GM12878 (cell line): ENCODE data around the gene UNC13B.

Experiments used
- BRCA1 ChIP-seq: IDR thresholded peaks from 2 replicates; pipeline ENCODE4 v1.6.1; 2011; ENCODE audit warnings: low read depth, low read length, improper control_type of control experiment
- CBX3 ChIP-seq: fragments of 200-600 bp; sonication (generic); IDR thresholded peaks from 2 replicates; pipeline ENCODE4 v1.6.1; 2016; ENCODE audit warnings: low read depth, borderline replicate concordance
- GABPA ChIP-seq: IDR thresholded peaks from 2 replicates; pipeline ENCODE4 v1.6.1; 2014; ENCODE audit warnings: antibody characterized with exemption, low read depth, mild to moderate bottlenecking, inconsistent platforms
- JUND ChIP-seq: IDR thresholded peaks from 2 replicates; pipeline ENCODE4 v1.6.1; 2012; ENCODE audit warnings: low read depth, mild to moderate bottlenecking, low read length, improper control_type of control experiment, moderate library complexity
- NR2C2 ChIP-seq: IDR thresholded peaks from 2 replicates; pipeline ENCODE4 v1.6.1; 2011; ENCODE audit warnings: borderline replicate concordance, low read depth; ENCODE audit not compliant: control insufficient read depth, insufficient read length
- NR2F1 ChIP-seq: fragments of 450-650 bp; conservative IDR thresholded peaks from 2 replicates; pipeline ENCODE4 v1.6.1; 2017; ENCODE audit warnings: mild to moderate bottlenecking
- RAD21 ChIP-seq: IDR thresholded peaks from 2 replicates; pipeline ENCODE4 v1.6.1; 2011; ENCODE audit warnings: mild to moderate bottlenecking, low read depth, low read length, moderate library complexity; ENCODE audit not compliant: insufficient read depth
- RCOR1 ChIP-seq: conservative IDR thresholded peaks from 2 replicates; pipeline ENCODE4 v1.6.1; 2012; ENCODE audit warnings: low read depth, low read length, improper control_type of control experiment
- SIN3A ChIP-seq: IDR thresholded peaks from 2 replicates; pipeline ENCODE4 v1.6.1; 2012; ENCODE audit warnings: low read depth, low read length, improper control_type of control experiment
- ZSCAN29 ChIP-seq: fragments of 450-650 bp; IDR thresholded peaks from 2 replicates; pipeline ENCODE4 v1.6.1; 2017; ENCODE audit warnings: mild to moderate bottlenecking, moderate library complexity
- TF ChIP-seq, protein P1 (sequence below): fragments of 450-650 bp; IDR thresholded peaks from 2 replicates; pipeline ENCODE4 v1.6.1; 2016; ENCODE audit warnings: mild to moderate bottlenecking, moderate library complexity, borderline replicate concordance
- TF ChIP-seq, protein P2 (sequence below): IDR thresholded peaks from 2 replicates; pipeline ENCODE4 v1.6.1; 2012; ENCODE audit warnings: low read depth, low read length, improper control_type of control experiment
- TF ChIP-seq, protein P3 (sequence below), 3 experiments: IDR thresholded peaks in 2 of 3; conservative IDR thresholded peaks in 1 of 3; 2 replicates each; pipeline ENCODE4 v1.5.1; 2011; ENCODE audit warnings: low read depth in 3 of 3, low read length in 3 of 3, mild to moderate bottlenecking in 3 of 3, control low read depth in 2 of 3, moderate library complexity in 2 of 3, inconsistent platforms in 1 of 3, mixed read lengths in 1 of 3; ENCODE audit not compliant: control insufficient read depth in 2 of 3, insufficient read depth in 1 of 3; ENCODE audit errors: extremely low read depth in 1 of 3
- TF ChIP-seq, protein P4 (sequence below): IDR thresholded peaks from 2 replicates; pipeline ENCODE4 v1.6.1; 2012; ENCODE audit warnings: low read length, inconsistent platforms

DNA sequence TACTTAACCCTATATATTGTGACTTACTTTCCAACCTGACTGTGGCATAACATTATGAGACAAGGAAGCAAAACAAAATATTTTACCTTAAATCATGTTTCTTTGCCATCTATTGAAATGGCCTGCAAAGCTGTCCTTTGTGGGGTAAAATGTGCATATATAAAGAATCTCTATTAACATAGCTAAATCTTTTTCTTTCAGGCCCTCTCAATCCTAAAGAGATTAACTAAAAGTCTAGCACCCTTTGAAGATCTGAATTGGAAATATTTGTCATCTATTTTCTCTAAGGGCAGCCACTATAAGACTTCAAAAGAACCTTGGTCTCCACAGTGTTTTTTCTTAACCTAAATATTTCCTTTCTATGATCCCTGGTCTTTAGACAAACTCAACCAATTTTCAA lies 5.0 kb upstream of the UNC13B start:
- TF ChIP-seq SIN3A (no peak), RCOR1 (no peak), NR2F1 (no peak), ZSCAN29 (no peak), GABPA (no peak), BRCA1 (no peak), RAD21 (no peak), NR2C2 (no peak), CBX3 (no peak), JUND (no peak)
- TF ChIP-seq, protein P1, sequence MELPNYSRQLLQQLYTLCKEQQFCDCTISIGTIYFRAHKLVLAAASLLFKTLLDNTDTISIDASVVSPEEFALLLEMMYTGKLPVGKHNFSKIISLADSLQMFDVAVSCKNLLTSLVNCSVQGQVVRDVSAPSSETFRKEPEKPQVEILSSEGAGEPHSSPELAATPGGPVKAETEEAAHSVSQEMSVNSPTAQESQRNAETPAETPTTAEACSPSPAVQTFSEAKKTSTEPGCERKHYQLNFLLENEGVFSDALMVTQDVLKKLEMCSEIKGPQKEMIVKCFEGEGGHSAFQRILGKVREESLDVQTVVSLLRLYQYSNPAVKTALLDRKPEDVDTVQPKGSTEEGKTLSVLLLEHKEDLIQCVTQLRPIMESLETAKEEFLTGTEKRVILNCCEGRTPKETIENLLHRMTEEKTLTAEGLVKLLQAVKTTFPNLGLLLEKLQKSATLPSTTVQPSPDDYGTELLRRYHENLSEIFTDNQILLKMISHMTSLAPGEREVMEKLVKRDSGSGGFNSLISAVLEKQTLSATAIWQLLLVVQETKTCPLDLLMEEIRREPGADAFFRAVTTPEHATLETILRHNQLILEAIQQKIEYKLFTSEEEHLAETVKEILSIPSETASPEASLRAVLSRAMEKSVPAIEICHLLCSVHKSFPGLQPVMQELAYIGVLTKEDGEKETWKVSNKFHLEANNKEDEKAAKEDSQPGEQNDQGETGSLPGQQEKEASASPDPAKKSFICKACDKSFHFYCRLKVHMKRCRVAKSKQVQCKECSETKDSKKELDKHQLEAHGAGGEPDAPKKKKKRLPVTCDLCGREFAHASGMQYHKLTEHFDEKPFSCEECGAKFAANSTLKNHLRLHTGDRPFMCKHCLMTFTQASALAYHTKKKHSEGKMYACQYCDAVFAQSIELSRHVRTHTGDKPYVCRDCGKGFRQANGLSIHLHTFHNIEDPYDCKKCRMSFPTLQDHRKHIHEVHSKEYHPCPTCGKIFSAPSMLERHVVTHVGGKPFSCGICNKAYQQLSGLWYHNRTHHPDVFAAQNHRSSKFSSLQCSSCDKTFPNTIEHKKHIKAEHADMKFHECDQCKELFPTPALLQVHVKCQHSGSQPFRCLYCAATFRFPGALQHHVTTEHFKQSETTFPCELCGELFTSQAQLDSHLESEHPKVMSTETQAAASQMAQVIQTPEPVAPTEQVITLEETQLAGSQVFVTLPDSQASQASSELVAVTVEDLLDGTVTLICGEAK, result no peak
- TF ChIP-seq, protein P2, sequence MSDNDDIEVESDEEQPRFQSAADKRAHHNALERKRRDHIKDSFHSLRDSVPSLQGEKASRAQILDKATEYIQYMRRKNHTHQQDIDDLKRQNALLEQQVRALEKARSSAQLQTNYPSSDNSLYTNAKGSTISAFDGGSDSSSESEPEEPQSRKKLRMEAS, result no peak
- TF ChIP-seq, protein P3, sequence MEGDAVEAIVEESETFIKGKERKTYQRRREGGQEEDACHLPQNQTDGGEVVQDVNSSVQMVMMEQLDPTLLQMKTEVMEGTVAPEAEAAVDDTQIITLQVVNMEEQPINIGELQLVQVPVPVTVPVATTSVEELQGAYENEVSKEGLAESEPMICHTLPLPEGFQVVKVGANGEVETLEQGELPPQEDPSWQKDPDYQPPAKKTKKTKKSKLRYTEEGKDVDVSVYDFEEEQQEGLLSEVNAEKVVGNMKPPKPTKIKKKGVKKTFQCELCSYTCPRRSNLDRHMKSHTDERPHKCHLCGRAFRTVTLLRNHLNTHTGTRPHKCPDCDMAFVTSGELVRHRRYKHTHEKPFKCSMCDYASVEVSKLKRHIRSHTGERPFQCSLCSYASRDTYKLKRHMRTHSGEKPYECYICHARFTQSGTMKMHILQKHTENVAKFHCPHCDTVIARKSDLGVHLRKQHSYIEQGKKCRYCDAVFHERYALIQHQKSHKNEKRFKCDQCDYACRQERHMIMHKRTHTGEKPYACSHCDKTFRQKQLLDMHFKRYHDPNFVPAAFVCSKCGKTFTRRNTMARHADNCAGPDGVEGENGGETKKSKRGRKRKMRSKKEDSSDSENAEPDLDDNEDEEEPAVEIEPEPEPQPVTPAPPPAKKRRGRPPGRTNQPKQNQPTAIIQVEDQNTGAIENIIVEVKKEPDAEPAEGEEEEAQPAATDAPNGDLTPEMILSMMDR (IDR thresholded peaks at IDR 0.05 in 2 of 3, conservative IDR thresholded peaks at IDR 0.05 in 1 of 3; ENCODE audit: control insufficient read depth in 2 of 3, extremely low read depth in 1 of 3, insufficient read depth in 1 of 3, low read depth in 3 of 3, low read length in 3 of 3), result no peak
- TF ChIP-seq, protein P4, sequence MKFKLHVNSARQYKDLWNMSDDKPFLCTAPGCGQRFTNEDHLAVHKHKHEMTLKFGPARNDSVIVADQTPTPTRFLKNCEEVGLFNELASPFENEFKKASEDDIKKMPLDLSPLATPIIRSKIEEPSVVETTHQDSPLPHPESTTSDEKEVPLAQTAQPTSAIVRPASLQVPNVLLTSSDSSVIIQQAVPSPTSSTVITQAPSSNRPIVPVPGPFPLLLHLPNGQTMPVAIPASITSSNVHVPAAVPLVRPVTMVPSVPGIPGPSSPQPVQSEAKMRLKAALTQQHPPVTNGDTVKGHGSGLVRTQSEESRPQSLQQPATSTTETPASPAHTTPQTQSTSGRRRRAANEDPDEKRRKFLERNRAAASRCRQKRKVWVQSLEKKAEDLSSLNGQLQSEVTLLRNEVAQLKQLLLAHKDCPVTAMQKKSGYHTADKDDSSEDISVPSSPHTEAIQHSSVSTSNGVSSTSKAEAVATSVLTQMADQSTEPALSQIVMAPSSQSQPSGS, result no peak
